Measurements from ENCODE around the gene HABP2.

HABP2 gene

DNA sequence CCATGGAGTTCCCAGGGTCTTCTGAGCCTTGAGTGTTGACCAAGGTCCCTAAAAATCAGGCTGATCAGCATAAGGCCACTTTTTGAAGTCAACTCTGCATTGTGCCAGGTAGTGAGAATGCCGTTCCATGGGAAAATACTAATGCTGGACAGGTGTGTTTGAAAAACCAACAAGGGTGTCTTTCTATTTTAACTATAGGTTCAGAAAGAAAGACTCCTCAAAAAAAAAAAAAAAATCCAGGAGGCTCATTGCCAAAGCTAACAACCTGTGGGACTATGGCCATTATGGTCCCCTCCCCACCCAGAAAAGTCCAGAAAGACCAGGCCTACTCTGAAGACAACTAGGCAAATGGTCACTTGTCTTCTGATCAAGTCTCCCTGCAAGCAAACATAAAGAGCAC, 66.5 kb downstream of the HABP2 start:
- no peak for DNase-seq (ENCODE audit: low read depth, low spot score)
- H3K4me3 ChIP-seq (ENCODE audit: low read length): no peak overlapping the region

DNA sequence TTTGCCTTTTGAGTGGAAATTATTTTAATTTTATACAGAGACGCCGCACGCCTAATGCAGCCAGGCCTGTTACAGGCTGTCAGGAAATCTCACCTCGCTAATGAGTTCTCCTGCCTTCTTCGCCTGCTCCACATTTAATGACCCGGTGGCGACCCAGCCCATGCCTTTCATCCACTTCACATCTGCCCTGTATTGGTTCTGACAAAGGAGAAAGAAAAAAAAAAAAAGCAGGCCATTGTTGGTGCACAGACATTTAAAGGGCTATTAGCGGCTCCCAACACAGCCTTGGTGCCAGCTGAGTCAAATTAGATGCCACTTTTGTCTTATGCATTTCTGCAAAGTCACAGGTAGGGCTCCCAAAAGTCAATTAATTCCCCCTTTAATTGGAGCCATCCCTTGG, 67.7 kb downstream of the HABP2 start:
- no peak for DNase-seq (ENCODE audit: low read depth, low spot score)
- no peak overlapping the region for H3K4me3 ChIP-seq (ENCODE audit: low read length)

DNA sequence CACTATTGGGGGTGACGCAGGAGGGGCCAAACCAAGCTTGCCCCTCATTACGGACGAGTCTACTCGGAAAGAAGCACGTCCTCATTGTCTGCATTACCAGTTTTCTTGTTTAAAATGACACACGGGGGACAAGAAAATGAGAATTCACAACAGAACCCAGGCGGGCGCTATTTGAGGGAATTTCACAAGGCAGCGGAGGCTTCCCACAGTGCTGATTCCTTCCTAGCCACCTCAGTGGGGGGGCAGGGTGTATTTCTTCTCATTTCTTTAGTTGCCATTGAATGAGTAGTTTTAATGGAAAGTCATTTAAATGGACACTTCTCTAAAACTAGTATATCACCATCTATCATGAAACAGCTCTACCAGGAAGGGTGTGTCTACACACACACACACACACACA, 68.1 kb downstream of the HABP2 start:
- no peak overlapping the region for H3K4me3 ChIP-seq (ENCODE audit: low read length)
- DNase-seq (ENCODE audit: low read depth, low spot score): no peak

DNA sequence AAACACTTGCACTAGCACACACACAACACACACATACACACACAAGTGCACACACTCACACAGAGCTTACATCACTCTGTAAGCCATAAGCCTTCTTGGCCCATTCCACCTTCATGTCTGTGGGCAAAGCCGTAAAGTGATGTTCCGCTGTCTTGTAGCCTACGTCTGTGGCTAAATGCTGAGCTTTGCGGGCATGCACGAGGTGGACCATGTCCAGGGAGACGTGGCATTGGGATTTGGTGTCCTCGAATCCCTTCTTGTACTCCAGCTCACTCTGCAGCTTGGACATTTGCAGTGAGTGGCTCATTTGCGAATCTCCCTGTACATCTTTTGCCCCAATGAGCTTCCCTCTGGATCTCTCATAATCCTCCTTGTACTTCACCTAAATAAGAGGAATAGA, 68.9 kb downstream of the HABP2 start:
- DNase-seq (ENCODE audit: low read depth, low spot score): no peak
- H3K4me3 ChIP-seq (ENCODE audit: low read length): no peak overlapping the region

DNA sequence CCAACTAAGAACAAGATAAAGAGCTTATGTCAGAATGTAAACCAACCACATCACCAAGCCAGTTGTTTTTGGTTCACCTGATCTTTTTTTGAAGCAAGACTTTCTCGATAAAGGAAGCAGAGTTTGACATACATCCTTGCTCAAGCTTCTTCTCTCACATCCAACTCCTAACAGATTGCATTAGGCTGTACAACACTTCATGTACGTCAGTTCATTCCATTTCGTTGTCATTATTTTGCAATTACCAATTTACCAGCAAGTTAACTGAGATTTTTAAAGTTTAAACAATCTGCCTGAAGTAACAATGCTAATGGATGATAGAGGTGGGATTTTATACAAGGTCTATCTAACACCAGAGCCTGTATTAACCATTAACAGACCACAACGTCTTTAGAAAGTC, 70.0 kb downstream of the HABP2 start:
- no peak for DNase-seq (ENCODE audit: low read depth, low spot score)
- no peak overlapping the region for H3K4me3 ChIP-seq (ENCODE audit: low read length)

DNA sequence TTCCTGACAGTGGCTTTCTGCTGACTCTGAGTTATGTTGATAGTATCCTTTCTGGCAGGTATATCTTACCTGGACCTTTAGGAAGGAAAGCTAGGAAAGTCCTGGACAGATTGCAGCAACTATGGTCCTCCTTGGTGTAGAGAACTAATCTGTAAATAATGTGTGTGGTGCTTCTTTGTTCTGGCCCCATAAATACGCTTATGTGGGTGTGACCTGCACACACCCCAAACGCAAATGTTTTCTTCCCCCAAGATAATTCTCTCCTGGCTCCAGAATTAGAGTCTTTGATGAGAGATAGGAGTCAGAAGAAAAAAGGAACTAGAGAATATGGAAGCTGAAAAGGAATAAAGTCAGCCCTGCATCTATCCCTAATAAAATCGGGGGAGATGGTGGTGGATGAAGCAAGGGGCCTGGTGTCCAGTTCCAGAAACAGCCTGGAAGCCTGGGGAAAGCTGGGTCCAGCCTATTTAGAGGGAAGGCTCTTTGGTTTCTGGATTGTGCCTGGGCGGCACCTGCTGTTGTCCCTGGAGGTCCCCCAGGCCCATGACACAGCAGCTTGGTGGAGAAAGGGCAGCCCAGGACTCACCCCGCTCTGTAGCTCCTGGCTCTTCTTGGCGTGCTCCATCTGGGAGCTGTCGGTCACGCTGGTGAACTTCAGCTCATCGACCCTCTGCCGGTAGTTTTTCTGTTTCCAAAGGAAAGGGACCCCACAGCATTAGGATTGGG, 72.8 kb downstream of the HABP2 start:
- no peak for DNase-seq (ENCODE audit: low read depth, low spot score)
- no peak overlapping the region for H3K4me3 ChIP-seq (ENCODE audit: low read length)

DNA sequence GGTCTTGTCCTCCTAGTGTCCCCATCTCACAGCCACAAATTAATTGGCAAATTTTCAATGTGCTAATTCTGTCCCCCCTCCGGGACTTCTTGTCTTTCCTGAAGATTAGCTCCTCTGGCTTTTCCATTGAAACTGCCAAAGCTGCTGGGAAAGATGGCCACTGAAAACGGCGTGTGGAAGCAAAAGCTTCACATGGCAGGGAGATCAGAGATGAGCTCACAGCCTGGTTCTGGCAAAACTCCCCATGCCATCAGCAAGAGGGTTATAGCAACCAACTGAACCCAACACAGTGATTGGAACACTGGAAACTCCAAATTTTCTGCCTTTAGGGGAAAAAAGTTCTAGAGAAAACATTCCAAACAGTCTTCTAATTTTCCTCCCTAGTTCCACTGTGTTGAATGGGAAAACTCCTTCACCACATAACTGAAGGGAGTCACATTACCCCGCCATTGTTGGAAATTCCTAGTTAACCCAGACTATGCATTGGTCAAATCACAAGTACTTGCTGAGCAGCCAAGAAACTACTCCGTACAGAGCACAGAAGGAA, 74.0 kb downstream of the HABP2 start:
- no peak for DNase-seq (ENCODE audit: low read depth, low spot score)
- H3K4me3 ChIP-seq (ENCODE audit: low read length): no peak overlapping the region

DNA sequence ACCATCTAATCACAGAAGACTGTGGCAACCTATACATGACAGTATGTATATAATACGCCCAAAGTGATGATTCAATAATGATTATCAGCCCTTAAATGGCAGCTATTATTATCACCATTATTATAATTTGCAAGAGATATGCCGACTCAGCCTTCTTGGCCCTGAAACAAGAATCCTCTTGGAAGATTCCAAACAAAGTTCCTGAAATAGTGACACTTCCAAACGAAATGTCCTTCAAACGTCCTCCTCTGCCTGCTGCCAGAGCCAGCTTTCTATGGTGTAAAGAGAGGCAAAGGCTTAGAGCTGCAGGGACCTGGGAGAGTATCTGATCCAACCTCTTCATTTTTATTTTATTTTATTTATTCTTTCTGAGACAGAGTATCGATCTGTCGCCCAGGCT, 75.0 kb downstream of the HABP2 start:
- DNase-seq (ENCODE audit: low read depth, low spot score): no peak
- H3K4me3 ChIP-seq (ENCODE audit: low read length): no peak overlapping the region

DNA sequence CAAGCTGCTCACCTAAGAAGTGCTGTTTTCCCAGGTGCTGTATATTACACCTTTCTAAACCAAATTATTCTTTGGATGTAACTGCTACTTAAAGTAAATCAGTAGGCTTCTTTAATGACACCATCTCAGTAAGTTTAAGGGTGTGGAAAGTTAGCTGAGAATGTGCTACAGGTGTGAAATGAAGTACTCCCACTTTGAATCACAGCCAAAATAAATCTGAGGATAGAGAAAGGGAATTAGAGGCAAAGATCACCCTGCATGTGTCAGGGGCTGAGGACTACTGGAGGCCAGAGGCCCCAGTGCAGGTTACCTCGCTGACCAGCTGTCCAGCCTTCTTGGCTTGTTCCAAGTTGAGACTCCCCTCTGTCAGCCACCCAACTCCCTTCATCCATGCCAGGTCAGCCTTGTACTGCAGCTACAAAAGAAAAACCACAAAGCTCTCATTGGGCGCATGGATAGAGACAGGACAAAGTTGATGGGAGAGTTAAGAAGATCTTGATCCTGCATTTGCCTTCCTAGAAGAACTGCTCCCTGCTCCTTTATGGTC, 75.8 kb downstream of the HABP2 start:
- H3K4me3 ChIP-seq (ENCODE audit: low read length): no peak overlapping the region
- no peak for DNase-seq (ENCODE audit: low read depth, low spot score)

DNA sequence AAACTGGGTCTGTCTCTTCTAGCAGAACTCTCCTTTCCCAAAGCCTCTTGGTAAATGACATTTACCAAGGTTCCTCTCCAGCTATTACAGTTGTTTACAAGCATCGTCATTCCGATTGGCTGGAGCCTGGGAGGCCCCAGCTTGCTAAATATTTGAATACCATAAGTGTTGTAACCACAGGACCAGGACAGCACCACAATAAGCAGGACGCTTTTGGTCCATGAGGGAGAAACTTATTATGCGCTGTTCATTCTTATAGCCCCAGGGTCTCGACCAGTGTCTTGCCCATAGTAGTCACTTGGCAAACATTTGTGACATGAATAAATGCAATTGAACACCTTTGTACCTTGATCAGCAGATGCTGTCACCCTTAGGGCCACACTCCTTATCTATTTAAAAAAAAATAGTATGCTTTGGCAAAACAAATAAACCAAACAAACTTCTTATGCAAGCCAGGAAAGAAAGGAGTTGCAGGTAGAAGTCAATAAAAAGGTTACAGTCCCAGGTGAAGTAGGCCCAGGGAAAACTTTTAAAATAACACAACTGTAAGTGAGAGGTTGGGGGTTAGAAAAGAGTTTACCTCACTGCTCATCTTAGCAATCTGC, 78.2 kb downstream of the HABP2 start:
- H3K4me3 ChIP-seq (ENCODE audit: low read length): no peak overlapping the region
- no peak for DNase-seq (ENCODE audit: low read depth, low spot score)

DNA sequence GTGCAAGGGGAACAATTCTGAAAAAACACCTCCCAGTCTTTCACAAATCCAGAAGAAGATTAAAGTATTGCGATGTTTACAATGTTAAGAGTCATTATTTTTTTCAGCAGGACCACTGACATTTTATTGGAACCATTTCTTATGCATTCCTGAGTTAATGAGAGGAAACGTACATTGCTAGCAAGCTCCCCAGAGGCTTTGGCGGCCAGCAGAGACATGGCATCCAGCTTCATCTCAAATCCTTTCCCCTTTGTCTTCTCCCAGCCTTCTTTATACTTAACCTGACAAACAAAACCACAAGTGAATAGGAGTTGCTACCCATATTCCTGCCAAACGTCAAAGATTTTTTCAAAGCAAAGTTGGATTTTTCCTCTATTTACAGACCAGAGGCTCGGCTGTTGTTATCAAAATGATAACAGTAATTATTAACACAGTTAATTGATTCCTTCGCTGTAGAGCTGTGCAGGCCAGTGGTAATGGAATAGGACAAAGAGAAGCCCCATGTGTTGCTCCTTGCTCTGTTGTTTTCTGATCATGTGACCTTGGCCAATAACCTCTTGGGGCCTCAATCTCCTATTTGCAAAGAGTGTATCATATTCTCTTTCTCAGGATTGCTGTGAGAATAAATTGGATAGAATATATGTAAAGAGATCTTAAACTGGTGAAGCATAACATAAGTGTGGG, 79.0 kb downstream of the HABP2 start:
- H3K4me3 ChIP-seq (ENCODE audit: low read length): no peak overlapping the region
- DNase-seq (ENCODE audit: low read depth, low spot score): no peak

Measured in Jurkat, Clone E6-1 (cell line).